Measurements from ENCODE around the gene PLEKHB1.
A peak's percentile ranks its signal among the peaks of the same experiment; 100 is the strongest.
"Not testable (repeated sequence)": the region's sequence is repeated elsewhere in the genome, so short reads cannot be mapped to it uniquely, and the experiment has no call there.

The PLEKHB1 gene

DNA sequence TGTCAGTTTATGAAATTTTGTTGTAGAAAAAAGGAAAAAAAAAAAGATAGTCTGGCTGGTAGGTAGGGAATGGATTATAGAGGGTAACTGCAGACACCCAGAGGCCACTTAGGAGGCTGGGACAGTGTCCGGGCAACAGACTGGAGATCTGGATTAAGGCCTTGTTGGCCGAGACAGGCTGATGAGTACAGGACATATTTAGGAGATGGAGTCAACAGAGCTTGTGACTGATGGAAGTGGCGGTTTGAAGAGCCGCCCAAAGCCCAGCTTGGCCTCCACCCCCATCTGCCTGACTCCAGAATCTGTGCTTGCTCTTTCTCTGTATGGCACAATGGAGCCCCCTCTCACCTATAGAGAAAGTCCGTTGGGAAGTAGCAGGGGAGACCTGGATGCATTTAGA, 7.6 kb downstream of the PLEKHB1 start:
- no peak for DNase-seq

DNA sequence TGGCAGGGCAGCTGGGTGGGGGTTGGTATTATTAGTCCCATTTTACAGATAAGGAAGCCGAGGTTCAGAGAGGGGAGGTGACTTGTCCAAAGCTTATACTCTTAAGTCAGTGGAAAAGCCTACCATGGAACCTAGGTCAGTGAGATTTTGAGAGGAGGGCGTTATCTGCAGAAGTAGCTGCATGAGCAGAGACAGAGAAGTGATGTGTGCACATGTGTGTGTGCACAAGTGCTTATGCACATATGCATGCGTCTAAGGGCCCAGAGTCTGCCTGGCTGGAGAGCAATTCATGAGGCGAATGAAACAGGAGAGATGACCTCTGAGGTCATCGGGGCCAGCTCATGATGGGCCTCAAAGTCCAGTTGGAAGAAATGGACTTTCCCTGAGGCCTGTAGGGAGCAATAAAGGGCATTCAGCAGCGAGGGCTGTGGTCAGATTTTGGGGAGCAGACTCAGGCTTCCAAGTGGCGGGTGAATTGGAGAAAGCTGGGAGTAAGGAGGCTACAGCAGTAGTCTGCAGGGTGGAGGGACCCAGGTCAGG, 8.2 kb downstream of the PLEKHB1 start:
- no peaks in the 10 kb centered on the region for H3K27me3 Mint-ChIP-seq
- no peak for DNase-seq
- no peaks in the 10 kb centered on the region for H3K9me3 Mint-ChIP-seq
- H3K4me3 Mint-ChIP-seq = no peak overlapping the region
- no peak overlapping the region for H3K27ac Mint-ChIP-seq
- H3K4me1 Mint-ChIP-seq (ENCODE audit: low read depth) = no peaks in the 10 kb centered on the region
- peaks cover 6% of the 10 kb centered on the region for H3K36me3 Mint-ChIP-seq (ENCODE audit: low read depth)

More for the DNA sequence above, 7.6 kb downstream of the PLEKHB1 start:
- no peaks in the 10 kb centered on the region for H3K4me1 Mint-ChIP-seq (ENCODE audit: low read depth)
- H3K4me3 Mint-ChIP-seq = no peak overlapping the region
- H3K9me3 Mint-ChIP-seq = no peaks in the 10 kb centered on the region
- H3K27ac Mint-ChIP-seq = no peak overlapping the region
- H3K36me3 Mint-ChIP-seq (ENCODE audit: low read depth) = peaks cover 6% of the 10 kb centered on the region
- no peaks in the 10 kb centered on the region for H3K27me3 Mint-ChIP-seq

DNA sequence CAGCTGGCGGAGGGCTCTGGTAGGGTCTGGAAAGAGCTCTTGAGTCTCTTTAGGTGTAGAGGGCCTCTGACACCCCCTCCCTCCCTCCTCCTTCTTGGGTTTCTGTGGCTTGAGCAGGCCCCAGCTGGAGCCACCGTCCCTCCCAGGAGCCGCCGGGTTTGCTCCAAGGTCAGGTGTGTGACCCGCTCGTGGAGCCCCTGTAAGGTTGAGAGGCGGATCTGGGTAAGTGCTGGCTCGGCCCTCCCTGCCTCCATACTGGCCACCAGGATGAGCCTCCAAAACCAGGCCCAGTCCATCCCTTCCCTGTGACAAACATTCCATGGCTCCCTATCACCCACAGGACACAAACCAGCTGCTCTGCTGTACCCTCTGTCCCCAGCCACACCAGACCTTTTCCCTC, 9.3 kb downstream of the PLEKHB1 start:
- Mint-ChIP-seq H3K4me3 (no peak overlapping the region), H3K27me3 (no peaks in the 10 kb centered on the region), H3K27ac (peak overlapping the region; percentile 51), H3K9me3 (no peaks in the 10 kb centered on the region), H3K36me3 (ENCODE audit: low read depth) (peaks cover 6% of the 10 kb centered on the region), H3K4me1 (ENCODE audit: low read depth) (peaks cover 3% of the 10 kb centered on the region)
- DNase-seq = no peak

DNA sequence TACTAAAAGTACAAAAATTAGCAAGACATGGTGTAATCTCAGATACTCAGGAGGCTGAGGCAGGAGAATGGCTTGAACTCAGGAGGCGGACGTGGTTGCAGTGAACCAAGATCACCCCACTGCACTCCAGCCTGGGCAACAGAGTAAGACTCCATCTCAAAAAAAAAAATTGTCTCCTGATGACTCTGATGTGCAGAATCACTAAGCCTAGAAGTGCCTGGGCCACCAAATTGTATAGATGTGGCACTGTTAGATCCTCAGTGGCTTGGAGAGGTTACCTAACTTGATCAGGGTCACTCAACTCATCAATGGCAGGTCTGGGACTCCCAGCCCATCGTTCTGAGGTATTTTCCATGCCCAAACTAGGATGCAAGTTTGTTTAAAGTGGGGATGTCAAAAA, 10.6 kb downstream of the PLEKHB1 start:
- Mint-ChIP-seq H3K4me3 (no peak overlapping the region), H3K9me3 (no peaks in the 10 kb centered on the region), H3K27ac (no peak overlapping the region), H3K36me3 (ENCODE audit: low read depth) (peaks cover 3% of the 10 kb centered on the region), H3K27me3 (no peaks in the 10 kb centered on the region), H3K4me1 (ENCODE audit: low read depth) (peaks cover 8% of the 10 kb centered on the region)
- DNase-seq = no peak

DNA sequence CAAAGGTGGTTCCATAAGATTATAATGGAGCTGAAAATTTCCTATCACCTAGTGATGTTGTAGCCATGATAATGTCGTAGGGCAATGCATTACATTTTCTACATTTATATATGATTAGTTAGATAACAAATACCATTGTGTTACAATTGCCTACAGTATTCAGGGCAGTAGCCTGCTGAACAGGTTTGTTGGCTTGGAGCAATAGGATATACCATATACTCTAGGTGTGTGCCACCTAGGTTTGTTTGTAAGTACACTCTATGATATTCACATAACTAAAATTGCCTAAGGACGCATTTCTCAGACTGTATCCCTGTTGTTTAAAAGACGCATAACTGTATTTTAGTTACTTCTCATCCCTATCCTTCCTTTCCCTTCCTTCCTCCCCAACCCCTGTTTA, 13.6 kb downstream of the PLEKHB1 start:
- H3K4me3 Mint-ChIP-seq = no peak overlapping the region
- no peaks in the 10 kb centered on the region for H3K9me3 Mint-ChIP-seq
- no peaks in the 10 kb centered on the region for H3K36me3 Mint-ChIP-seq (ENCODE audit: low read depth)
- no peaks in the 10 kb centered on the region for H3K27me3 Mint-ChIP-seq
- H3K4me1 Mint-ChIP-seq (ENCODE audit: low read depth) = peaks cover 14% of the 10 kb centered on the region
- no peak for DNase-seq
- no peak overlapping the region for H3K27ac Mint-ChIP-seq

DNA sequence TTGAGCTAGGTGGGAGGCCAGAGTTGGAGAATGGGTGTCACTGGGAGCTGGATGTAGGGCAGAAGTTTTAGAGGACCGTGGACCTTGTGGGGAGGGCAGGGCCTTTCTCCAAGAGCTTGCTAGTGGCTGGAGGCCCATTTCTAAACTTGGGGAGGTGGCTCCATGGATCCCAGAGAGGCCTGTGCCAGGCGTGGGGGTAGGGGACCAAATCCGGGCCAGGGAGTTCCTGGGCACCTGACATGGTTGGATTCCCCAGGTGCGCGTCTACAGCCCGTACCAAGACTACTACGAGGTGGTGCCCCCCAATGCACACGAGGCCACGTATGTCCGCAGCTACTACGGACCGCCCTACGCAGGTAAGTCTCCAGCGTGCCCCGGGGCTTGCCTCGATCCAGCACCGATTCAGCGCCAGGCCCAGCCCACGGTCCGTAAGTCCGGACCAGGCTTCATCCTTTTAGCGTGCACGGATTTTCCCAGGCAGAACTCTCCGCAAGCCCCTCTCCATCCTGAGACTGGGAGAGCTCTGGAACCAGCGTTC, 14.2 kb downstream of the PLEKHB1 start:
- no peak for DNase-seq
- no peaks in the 10 kb centered on the region for H3K9me3 Mint-ChIP-seq
- H3K4me1 Mint-ChIP-seq (ENCODE audit: low read depth) = peaks cover 14% of the 10 kb centered on the region
- H3K27ac Mint-ChIP-seq = no peak overlapping the region
- H3K4me3 Mint-ChIP-seq = no peak overlapping the region
- no peaks in the 10 kb centered on the region for H3K36me3 Mint-ChIP-seq (ENCODE audit: low read depth)
- no peaks in the 10 kb centered on the region for H3K27me3 Mint-ChIP-seq

DNA sequence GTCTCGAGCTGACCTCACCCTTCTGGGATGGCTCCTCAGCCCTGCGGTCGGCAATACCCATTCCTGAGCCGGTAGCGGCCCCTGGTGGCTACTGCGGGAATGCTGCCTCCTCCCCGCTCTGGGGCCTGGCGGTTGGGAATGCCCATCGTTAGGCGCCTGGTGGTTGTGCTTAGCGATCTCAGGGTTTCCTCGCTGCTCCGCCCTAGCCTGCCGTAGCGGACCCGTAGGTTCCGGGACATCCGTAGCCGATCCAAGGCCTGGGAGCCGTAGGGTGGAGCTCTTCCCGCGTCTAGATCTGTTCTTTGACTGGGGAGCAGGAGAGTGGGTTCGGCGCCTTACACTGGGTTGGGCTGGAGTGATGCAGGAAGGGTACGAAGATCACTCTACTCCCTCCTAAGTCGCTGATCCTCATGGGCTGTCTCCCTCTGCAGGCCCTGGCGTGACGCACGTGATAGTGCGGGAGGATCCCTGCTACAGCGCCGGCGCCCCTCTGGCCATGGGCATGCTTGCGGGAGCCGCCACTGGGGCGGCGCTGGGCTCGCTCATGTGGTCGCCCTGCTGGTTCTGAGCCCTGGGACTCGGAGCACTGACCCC, 14.8 kb downstream of the PLEKHB1 start:
- Mint-ChIP-seq H3K36me3 (ENCODE audit: low read depth) (no peaks in the 10 kb centered on the region), H3K27ac (no peak overlapping the region), H3K9me3 (no peaks in the 10 kb centered on the region), H3K27me3 (no peaks in the 10 kb centered on the region), H3K4me3 (peak overlapping the region; percentile 8), H3K4me1 (ENCODE audit: low read depth) (peaks cover 14% of the 10 kb centered on the region)
- DNase-seq = peak; percentile 94

DNA sequence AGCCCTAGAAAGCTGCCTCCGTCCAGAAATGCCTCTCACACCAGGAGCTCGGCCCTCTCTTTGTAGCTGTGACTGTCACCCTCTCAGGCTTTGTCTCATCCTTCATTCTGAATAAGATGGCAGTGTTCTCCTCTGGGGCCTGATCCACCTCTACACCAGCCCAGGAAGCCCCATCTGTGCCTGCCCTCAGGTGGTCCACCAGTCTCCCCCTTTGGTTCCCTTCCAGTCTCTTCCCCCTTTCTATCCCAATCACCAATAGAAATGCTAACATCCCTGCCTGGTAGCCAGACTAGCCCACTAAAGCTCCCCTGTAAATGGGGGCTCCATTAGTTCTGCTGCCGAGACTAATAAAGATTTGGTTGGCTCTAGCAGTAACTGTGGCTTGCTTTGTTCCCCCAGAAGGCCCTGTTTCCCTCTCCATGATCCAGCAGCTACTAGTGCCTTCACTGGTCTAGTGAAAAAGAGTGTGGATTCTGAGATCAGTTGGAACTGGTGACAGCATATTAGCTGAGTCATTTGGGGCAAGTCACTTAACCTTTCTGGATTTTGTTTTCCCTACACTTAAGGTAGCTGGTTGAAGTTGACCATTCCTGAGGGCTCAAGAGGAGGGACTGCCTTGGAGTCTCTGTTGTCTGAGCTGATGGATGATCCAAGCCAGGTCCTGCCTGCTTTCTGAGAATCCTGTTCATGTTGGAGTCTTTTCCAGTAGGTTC, 16.2 kb downstream of the PLEKHB1 start:
- Mint-ChIP-seq H3K9me3 (no peaks in the 10 kb centered on the region), H3K4me3 (no peak overlapping the region)

DNA sequence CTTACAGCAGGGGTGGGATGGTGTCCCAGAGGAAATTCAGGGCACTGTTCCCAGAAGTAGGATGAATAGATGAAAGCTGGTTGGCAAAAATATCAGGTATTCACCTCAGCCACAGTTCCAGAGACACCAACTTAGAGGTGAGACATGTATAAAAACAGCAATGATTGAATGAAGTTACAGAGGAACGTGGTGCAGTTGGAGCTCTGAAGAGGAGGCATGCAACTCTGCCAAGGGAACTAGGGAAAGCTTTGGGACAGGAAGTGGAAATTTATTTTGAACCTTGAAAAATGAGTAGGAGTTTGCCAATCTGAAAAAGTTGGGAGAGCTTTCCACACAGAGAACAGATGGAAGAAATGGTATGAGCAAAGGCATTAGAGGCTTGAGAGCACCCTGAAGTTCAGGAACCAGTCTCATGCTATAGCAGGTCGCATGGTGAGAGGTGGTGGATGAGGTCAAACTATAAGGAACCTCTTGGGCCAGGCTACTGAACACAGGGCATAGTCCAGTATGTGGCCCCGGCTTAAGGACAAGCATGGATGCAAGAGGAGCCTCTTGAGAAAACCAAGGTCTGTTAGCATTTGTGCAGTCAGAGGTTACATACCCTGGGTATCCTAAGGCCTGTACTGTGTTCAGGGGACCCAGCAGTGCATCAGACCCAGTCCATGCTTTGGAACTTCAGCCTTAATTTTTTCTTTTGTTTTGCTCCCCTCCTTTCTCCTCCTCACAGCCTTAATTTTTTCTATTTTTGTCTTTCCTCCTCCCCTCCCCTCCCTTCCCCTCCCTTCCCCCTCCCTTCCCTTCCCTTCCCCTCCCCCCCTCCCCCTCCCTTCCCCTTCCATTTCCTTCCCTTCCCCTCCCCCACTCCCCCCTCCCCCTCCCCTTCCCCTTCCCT, 17.5 kb downstream of the PLEKHB1 start:
- no peaks in the 10 kb centered on the region for H3K27me3 Mint-ChIP-seq
- H3K4me1 Mint-ChIP-seq (ENCODE audit: low read depth) = peaks cover 14% of the 10 kb centered on the region
- H3K4me3 Mint-ChIP-seq = no peak overlapping the region
- H3K9me3 Mint-ChIP-seq = no peaks in the 10 kb centered on the region
- peak overlapping the region; percentile 10 for H3K27ac Mint-ChIP-seq
- H3K36me3 Mint-ChIP-seq (ENCODE audit: low read depth) = no peaks in the 10 kb centered on the region
- DNase-seq = no peak

More for the DNA sequence above, 16.2 kb downstream of the PLEKHB1 start:
- H3K36me3 Mint-ChIP-seq (ENCODE audit: low read depth) = no peaks in the 10 kb centered on the region
- no peak overlapping the region for H3K27ac Mint-ChIP-seq
- no peak for DNase-seq
- H3K27me3 Mint-ChIP-seq = no peaks in the 10 kb centered on the region
- H3K4me1 Mint-ChIP-seq (ENCODE audit: low read depth) = peaks cover 14% of the 10 kb centered on the region

DNA sequence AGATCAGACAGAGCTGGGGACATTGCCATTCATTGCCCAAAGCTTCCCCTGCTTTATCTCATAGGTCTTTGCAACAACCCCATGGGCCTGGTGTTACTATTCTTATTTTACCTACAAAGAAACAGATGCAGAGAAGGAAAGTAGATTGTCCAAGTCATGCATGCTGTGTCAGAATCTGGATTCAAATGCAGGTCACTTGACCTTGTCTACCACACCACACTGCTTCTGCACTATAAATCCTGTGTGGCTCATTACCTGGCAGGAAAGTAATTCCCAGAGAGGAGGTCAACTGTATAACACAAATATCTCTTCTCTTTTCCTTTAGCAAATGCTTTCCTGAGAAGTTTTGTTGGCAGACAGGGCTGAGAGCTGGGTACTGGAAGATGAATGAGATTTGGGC, 18.5 kb downstream of the PLEKHB1 start:
- Mint-ChIP-seq H3K27ac (no peak overlapping the region), H3K27me3 (no peaks in the 10 kb centered on the region), H3K4me1 (ENCODE audit: low read depth) (peaks cover 14% of the 10 kb centered on the region), H3K4me3 (no peak overlapping the region), H3K9me3 (no peaks in the 10 kb centered on the region), H3K36me3 (ENCODE audit: low read depth) (no peaks in the 10 kb centered on the region)
- DNase-seq = no peak

DNA sequence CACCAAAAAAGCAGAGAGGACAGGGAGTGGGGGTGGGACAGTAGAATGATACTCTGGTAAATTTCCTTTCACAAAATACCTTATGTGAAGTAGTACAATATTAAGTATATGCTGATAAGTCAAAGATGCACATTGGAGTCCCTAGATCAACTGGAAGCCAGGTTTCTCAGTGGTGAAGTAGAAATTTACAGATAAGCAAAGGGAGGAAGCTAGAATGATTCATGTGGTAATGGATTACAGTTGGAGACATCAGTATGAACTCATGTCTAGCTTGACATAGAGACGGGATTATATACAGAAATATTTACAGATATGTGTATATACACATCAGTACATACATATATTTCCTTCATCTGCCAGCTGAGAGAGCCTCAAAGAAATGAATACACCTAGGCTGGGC, 21.5 kb downstream of the PLEKHB1 start:
- no peak overlapping the region for H3K27ac Mint-ChIP-seq
- H3K27me3 Mint-ChIP-seq = no peaks in the 10 kb centered on the region
- no peaks in the 10 kb centered on the region for H3K9me3 Mint-ChIP-seq
- H3K36me3 Mint-ChIP-seq (ENCODE audit: low read depth) = no peaks in the 10 kb centered on the region
- DNase-seq = no peak
- H3K4me3 Mint-ChIP-seq = no peak overlapping the region
- peaks cover 6% of the 10 kb centered on the region for H3K4me1 Mint-ChIP-seq (ENCODE audit: low read depth)

DNA sequence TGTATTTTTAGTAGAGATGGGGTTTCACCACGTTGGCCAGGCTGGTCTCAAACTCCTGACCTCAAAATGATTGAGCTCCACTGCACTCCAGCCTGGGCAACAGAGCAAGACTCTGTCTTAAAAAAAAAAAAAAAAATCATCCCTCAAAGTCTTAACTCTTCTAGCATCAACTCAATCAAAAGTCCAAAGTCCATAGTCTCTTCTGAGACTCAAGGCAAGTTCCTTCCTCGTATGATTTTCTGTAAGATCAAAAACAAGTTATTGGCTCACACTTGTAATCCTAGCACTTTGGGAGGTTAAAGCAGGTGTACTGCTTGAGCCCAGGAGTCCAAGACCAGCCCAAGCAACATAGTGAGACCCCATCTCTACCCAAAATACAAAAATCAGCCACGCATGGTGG, 24.4 kb downstream of the PLEKHB1 start:
- no peak overlapping the region for H3K4me3 Mint-ChIP-seq
- H3K36me3 Mint-ChIP-seq (ENCODE audit: low read depth) = peaks cover 8% of the 10 kb centered on the region
- H3K27ac Mint-ChIP-seq = no peak overlapping the region
- no peak for DNase-seq
- H3K27me3 Mint-ChIP-seq = no peaks in the 10 kb centered on the region
- no peaks in the 10 kb centered on the region for H3K9me3 Mint-ChIP-seq
- no peaks in the 10 kb centered on the region for H3K4me1 Mint-ChIP-seq (ENCODE audit: low read depth)

DNA sequence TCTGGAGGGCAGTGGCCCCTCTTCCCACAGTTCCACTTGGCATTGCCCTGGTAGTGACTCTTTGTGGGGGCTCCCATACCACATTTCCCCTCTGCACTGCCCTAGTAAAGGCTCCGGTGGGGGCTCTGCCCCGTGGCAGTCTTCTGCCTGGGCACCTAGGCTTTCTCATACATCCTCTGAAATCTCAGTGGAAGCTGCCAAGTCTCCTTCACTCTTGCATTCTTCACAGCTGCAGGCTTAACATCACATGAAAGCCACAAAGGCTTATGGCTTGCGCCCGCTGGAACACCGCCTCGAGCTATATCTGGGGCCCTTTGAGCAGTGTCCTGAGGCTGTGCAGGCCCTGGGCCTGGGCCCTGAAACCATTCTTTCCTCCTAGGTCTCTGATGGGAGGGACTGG, 25.3 kb downstream of the PLEKHB1 start:
- peaks cover 16% of the 10 kb centered on the region for H3K36me3 Mint-ChIP-seq (ENCODE audit: low read depth)
- no peaks in the 10 kb centered on the region for H3K27me3 Mint-ChIP-seq
- H3K27ac Mint-ChIP-seq = no peak overlapping the region
- no peak for DNase-seq
- H3K9me3 Mint-ChIP-seq = no peaks in the 10 kb centered on the region
- H3K4me1 Mint-ChIP-seq (ENCODE audit: low read depth) = no peaks in the 10 kb centered on the region
- H3K4me3 Mint-ChIP-seq = no peak overlapping the region

DNA sequence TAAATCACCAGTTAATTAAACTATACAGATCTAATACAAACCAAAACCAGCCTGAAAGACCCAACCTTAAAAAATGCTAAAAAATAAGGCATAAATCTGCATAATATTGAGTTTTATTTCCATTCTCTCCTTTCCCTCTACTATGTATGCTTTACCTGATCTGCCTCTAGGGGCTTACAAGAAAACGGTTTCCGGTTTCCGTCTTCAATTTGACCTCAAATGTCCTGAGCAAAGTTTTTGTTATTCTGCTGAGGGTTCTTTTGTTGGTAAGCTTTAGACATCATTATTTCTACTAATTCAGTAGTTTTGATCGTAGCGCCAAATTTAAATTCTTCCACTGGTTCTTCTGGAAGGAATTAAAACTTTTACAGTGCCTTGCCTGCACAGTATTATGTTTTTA, 30.2 kb downstream of the PLEKHB1 start:
- H3K4me1 Mint-ChIP-seq (ENCODE audit: low read depth); DNase-seq; H3K27me3 Mint-ChIP-seq; H3K9me3 Mint-ChIP-seq; H3K4me3 Mint-ChIP-seq; H3K27ac Mint-ChIP-seq: not testable (repeated sequence)
- H3K36me3 Mint-ChIP-seq (ENCODE audit: low read depth) = peaks cover 52% of the 10 kb centered on the region

Data from activated T-cell treated with anti-CD3 and anti-CD28 coated beads, Interleukin-2, amount 50 U/mL, for 24 hours (primary cell).